ENCODE data around the gene DNAH2. TPM values are rescaled to one million over a fixed set of nuclear protein-coding genes. Genes with fewer than 3 reads are reported as not detected.

The DNAH2 gene, protein sequence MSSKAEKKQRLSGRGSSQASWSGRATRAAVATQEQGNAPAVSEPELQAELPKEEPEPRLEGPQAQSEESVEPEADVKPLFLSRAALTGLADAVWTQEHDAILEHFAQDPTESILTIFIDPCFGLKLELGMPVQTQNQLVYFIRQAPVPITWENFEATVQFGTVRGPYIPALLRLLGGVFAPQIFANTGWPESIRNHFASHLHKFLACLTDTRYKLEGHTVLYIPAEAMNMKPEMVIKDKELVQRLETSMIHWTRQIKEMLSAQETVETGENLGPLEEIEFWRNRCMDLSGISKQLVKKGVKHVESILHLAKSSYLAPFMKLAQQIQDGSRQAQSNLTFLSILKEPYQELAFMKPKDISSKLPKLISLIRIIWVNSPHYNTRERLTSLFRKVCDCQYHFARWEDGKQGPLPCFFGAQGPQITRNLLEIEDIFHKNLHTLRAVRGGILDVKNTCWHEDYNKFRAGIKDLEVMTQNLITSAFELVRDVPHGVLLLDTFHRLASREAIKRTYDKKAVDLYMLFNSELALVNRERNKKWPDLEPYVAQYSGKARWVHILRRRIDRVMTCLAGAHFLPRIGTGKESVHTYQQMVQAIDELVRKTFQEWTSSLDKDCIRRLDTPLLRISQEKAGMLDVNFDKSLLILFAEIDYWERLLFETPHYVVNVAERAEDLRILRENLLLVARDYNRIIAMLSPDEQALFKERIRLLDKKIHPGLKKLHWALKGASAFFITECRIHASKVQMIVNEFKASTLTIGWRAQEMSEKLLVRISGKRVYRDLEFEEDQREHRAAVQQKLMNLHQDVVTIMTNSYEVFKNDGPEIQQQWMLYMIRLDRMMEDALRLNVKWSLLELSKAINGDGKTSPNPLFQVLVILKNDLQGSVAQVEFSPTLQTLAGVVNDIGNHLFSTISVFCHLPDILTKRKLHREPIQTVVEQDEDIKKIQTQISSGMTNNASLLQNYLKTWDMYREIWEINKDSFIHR (N-terminal part only)
- total RNA-seq = under 0.01 and 0.30 TPM in 2 replicates

GRCh38 chr17:7716901-7717755, at the start of gene DNAH2:
Gene DNAH2, plus strand, starts transcription at chr17:7717744. Its CDS starts 1,991 bp downstream, at chr17:7719735.

GRCh38 chr17:7687072-7687907, 30.3 kb upstream of the DNAH2 start, which contains the start of gene TP53:
Gene TP53, minus strand, starts transcription at chr17:7687490. Its CDS starts 10,896 bp downstream, at chr17:7676594.

GRCh38 chr17:7687908-7688807, 29.4 kb upstream of the DNAH2 start, which contains the start of gene WRAP53:
Gene WRAP53, plus strand, starts transcription at chr17:7688477. Its CDS starts 172 bp downstream, at chr17:7688649.

DNA sequence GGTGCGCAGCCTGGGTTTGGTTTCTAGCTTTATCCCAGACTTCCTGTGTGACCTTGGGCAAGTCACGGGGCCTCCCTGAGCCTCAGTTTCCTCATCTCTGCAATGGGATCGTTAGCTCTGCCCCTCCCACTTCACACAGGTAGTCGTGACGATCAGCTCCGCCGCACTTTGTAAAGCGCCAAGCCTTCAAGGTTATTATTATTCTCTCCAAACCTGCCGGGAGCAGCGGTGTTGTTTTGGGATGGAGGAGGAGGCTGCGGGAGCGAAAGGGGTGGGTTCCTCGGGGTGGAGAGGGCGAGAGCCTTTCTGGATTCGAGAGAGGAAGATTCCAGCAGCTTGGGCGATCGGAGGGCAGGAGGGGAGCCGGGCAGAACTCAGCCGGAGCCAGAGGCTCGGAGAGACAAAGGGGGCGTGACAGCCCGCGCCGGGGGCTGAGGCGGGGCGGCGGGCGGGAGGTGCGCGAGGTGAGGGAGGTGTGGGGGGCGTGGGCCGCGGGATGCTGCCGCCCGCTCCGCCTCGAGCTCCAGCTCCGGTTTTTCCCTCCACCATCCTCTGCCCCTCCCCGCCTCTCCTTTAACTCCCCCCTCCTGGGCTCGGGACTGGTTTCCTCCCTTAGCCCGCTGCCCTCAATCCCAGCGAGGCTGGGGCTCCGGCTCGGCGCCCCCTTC, 12.8 kb upstream of the DNAH2 start, which contains the start of gene EFNB3:
TSS of gene EFNB3 (plus strand) at position 602 of the 668 bp plus-strand sequence. CDS start 397 bp downstream, outside the sequence.

GRCh38 chr17:7833795-7834541, 116.4 kb downstream of the DNAH2 start, which contains the start of gene KDM6B:
Gene KDM6B, plus strand, starts transcription at chr17:7834217. Its CDS starts 11,338 bp downstream, at chr17:7845555.

DNA sequence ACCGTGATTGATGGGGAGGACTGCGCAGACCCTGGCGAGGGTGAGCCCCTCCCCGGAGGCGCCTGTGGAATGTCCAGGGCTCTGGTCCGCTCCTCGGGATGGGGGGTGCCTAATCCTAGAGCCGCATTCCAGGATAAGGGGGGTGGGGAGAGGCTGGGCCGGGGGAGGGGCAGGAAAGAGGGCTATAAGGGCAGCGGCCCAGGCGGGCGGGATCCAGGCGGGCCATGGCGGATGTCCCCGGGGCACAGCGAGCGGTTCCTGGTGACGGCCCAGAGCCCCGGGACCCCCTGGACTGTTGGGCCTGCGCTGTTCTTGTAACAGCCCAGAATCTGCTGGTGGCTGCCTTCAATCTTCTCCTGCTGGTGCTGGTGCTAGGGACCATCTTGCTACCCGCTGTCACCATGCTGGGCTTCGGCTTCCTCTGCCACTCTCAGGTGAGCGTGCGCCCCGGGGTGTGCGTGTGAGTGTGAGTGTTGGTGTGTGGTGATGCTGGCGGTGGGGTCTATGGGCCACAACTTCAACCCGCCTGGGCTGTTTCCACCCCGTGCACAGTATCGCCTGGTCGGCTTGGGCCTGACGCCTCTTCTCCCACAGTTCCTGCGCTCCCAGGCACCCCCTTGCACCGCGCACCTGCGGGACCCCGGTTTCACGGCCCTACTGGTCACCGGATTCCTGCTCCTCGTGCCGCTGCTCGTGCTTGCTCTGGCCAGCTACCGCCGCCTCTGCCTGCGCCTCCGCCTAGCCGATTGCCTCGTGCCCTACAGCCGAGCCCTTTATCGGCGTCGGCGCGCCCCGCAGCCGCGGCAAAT, 137.5 kb downstream of the DNAH2 start, which contains the start of gene TMEM88:
TSS of gene TMEM88 (plus strand) at position 216 of the 809 bp plus-strand sequence. CDS start at position 225, 9 bp downstream.

DNA sequence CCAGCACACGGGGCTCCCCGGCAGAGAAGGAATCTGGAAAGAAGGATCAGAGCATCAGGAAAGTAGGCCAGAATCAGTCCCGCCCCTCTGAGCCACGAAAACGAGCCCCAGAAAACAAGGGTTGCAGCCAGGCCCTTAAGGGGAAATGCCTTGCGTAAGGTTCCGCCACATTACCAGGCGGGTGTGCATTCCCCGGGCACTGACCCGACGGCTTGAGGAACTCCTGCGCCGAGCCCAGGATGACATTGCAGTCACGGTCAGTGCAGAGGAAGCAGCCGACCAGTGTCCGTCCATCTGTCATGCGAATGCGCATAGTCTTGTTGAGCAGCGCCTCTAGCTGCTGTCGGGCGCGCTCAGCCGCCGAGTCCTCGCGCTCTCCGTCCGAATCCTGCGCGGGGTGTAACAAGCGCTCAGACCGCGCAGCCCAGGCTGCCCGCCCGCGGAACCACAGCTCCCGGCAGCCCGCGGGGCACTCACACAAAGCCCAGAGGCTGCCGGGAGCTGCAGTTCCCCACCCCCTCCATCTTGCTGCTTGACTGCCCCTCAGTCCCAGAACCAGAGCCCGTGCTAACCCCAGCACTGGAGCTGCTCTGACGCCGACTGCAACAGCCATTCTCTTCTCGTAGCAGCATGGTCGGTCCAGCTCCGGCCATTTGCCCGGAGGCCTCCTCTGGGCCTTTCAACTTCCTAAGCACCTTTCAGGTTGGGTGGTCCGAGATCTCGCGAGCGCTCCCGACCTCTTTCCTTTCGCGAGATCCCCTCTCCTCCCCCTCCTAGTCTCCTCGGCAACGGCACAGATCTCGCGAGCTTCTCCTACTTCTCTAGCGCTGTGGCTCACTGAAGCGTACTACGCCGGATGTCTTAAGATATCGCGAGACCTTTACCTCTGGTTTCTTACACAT, 139.5 kb downstream of the DNAH2 start, which contains the start of gene NAA38:
TSS of gene NAA38 (minus strand) at position 749 of the 902 bp plus-strand sequence. CDS start at position 653, 96 bp downstream.

GRCh38 chr17:7857713-7858521, 140.4 kb downstream of the DNAH2 start, which contains the start of gene CYB5D1:
Gene CYB5D1, plus strand, starts transcription at chr17:7858003. Its CDS starts 132 bp downstream, at chr17:7858135.

Other genes starting within 250 kb of the DNAH2 start
- 6.7 and 7.1 TPM in 2 replicates for gene ZBTB4, start 238.1 kb upstream of the DNAH2 start, total RNA-seq
- not detected in 2 replicates for gene SLC35G6, start 236.3 kb upstream of the DNAH2 start, total RNA-seq
- 54.1 and 66.9 TPM in 2 replicates for gene POLR2A, start 233.4 kb upstream of the DNAH2 start, total RNA-seq
- 3.6 and 6.5 TPM in 2 replicates for gene TNFSF12, start 168.7 kb upstream of the DNAH2 start, total RNA-seq
- 0.46 and 1.6 TPM in 2 replicates for gene TNFSF13, start 159.0 kb upstream of the DNAH2 start, total RNA-seq
- gene SENP3, start 155.8 kb upstream of the DNAH2 start, total RNA-seq = 92.9 and 115 TPM in 2 replicates
- gene CD68, start 138.1 kb upstream of the DNAH2 start, total RNA-seq = 1.1 and 1.3 TPM in 2 replicates
- gene MPDU1, start 133.9 kb upstream of the DNAH2 start, total RNA-seq = 117 and 125 TPM in 2 replicates
- gene SOX15, start 127.7 kb upstream of the DNAH2 start, total RNA-seq = not detected in 2 replicates
- 39.2 and 47.7 TPM in 2 replicates for gene FXR2, start 102.8 kb upstream of the DNAH2 start, total RNA-seq
- 24.0 and 24.3 TPM in 2 replicates for gene SAT2, start 89.9 kb upstream of the DNAH2 start, total RNA-seq
- not detected in 2 replicates for gene SHBG, start 87.6 kb upstream of the DNAH2 start, total RNA-seq
- gene ATP1B2, start 66.8 kb upstream of the DNAH2 start, total RNA-seq = not detected in 2 replicates
- 40.6 and 70.1 TPM in 2 replicates for gene TP53, start 30.3 kb upstream of the DNAH2 start, total RNA-seq
- 10.1 and 10.6 TPM in 2 replicates for gene WRAP53, start 29.3 kb upstream of the DNAH2 start, total RNA-seq
- 0.15 and 0.97 TPM in 2 replicates for gene EFNB3, start 12.5 kb upstream of the DNAH2 start, total RNA-seq
- gene KDM6B, start 116.5 kb downstream of the DNAH2 start, total RNA-seq = 1.2 and 2.9 TPM in 2 replicates
- gene TMEM88, start 137.3 kb downstream of the DNAH2 start, total RNA-seq = 27.0 and 44.8 TPM in 2 replicates
- gene NAA38, start 139.8 kb downstream of the DNAH2 start, total RNA-seq = 48.9 and 115 TPM in 2 replicates
- gene CYB5D1, start 140.3 kb downstream of the DNAH2 start, total RNA-seq = 7.0 and 7.1 TPM in 2 replicates
- 104 TPM in 2 replicates for gene CHD3, start 171.0 kb downstream of the DNAH2 start, total RNA-seq
- gene RNF227, start 198.5 kb downstream of the DNAH2 start, total RNA-seq = 0.65 and 0.76 TPM in 2 replicates
- gene KCNAB3, start 212.1 kb downstream of the DNAH2 start, total RNA-seq = 0.15 and 0.32 TPM in 2 replicates
- gene TRAPPC1, start 214.2 kb downstream of the DNAH2 start, total RNA-seq = 34.5 and 35.4 TPM in 2 replicates
- gene CNTROB, start 214.5 kb downstream of the DNAH2 start, total RNA-seq = 15.9 and 17.0 TPM in 2 replicates

Data from epithelial cell of umbilical artery (primary cell).